ENCODE measurements around the gene CELA2B. TPM values are rescaled to one million over a fixed set of nuclear protein-coding genes. Genes with fewer than 3 reads are reported as not detected.
A peak's percentile ranks its signal among the peaks of the same experiment; 100 is the strongest.
"Not testable (repeated sequence)": the region's sequence is repeated elsewhere in the genome, so short reads cannot be mapped to it uniquely, and the experiment has no call there.

CELA2B gene
- not detected in 2 replicates for total RNA-seq (2014; rRNA removed; shearing (Covaris generic))

GRCh38 chr1:15475752-15476314, at the start of gene CELA2B:
CELA2B (plus strand) TSS chr1:15476104; CDS start chr1:15476126, 22 bp downstream.
- no peak for DNase-seq (ENCODE audit: low spot score)

GRCh38 chr1:15426492-15427279, 49.2 kb upstream of the CELA2B start:
- no peak for DNase-seq (ENCODE audit: low spot score)

- no peak for DNase-seq (ENCODE audit: low spot score)
Observed at GRCh38 chr1:15427280-15427666, 48.6 kb upstream of the CELA2B start.

- not testable (repeated sequence) for DNase-seq (ENCODE audit: low spot score)
Observed at GRCh38 chr1:15428252-15428651, 47.7 kb upstream of the CELA2B start.

- no peak for DNase-seq (ENCODE audit: low spot score)
Observed at GRCh38 chr1:15428815-15429435, 47.0 kb upstream of the CELA2B start.

GRCh38 chr1:15429701-15430149, 46.2 kb upstream of the CELA2B start:
- DNase-seq (ENCODE audit: low spot score) = peak; percentile 31

DNA sequence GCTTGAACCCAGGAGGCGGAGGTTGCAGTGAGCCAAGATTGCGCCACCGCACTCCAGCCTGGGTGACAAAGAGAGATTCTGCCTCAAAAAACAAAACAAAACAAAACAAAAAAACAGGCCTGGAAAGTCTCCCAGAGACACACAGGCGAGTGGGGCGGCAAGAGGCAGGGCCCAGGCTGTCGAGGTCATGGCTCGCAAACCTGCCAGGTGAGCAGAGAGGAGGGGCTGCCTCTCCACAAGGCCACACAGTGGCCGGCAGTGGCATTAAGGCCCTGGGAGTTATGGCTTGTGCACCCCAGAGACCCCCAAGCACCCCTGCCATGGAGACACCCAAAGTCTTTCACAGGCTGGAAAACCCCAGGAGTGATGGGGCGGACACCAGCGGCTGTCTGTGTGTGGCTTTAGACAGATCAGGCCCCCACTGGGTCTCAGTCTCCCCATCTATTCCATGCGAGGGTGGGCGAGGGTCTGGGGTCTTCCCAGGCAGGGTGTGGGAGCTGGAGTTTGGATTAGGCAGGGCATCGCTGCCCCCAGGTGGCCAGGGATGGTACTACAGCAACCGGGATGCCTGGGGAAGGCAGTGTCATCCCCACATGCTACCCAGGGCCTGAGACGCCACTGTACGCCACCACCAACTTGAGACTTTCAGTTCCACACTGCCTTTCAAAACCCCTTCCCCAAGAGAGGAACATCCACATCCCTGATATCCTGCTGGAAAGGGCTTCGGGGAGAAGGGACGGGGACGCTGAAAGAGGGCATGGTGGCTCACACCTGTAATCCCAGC, 44.9 kb upstream of the CELA2B start:
- DNase-seq (ENCODE audit: low spot score) = no peak

- DNase-seq (ENCODE audit: low spot score) = no peak
Observed at GRCh38 chr1:15431571-15431948, 44.3 kb upstream of the CELA2B start.

- DNase-seq (ENCODE audit: low spot score) = no peak
Observed at GRCh38 chr1:15432324-15432723, 43.6 kb upstream of the CELA2B start.

GRCh38 chr1:15433471-15433870, 42.4 kb upstream of the CELA2B start:
- no peak for DNase-seq (ENCODE audit: low spot score)

DNA sequence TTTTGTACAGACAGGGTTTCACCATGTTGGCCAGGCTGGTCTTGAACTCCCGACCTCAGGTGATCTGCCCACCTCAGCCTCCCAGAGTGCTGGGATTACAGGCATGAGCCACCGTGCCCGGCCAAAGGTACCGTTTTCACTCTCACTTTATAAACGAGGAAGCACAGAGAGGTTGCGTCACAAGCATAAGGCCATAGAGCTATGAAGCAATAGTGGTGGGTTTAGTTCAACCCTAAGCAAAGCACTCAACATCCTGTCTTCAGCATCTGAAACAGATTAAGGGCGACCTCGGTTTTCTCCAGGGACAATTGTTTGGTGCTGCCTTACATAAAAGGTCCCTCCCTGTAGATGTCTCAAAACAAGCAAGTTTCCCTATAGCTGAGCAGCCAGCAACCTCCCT, 41.2 kb upstream of the CELA2B start:
- DNase-seq (ENCODE audit: low spot score) = peak; percentile 55

GRCh38 chr1:15435239-15436077, 40.4 kb upstream of the CELA2B start:
- DNase-seq (ENCODE audit: low spot score) = no peak

DNA sequence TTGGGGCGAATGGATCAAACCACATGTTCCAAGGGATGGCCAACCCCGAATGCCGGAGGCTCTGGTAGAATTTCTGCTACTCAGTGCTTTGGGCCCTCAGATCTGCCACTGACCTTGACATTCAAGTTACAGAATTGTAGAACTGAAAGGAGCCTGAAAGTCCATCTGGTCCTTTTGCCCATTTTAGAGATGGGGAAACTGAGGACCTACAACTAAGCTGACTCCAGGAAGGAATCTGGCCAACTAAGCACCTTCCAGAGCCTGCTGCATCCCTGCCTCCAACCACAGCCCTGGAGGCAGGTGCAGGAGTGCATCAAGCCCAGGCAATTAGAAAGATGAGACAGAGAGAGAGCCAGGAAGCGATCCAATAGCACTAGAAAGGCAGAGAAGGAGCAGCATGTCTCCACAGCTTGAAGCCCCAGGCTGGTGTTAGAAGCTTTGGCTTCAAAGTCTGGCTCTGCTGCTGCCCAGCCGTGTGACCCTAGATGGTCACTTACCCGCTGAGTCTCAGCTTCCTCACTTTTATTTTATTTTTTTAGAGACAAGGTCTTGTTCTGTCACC, 38.9 kb upstream of the CELA2B start:
- DNase-seq (ENCODE audit: low spot score) = no peak

GRCh38 chr1:15439325-15439724, 36.6 kb upstream of the CELA2B start:
- DNase-seq (ENCODE audit: low spot score) = no peak

DNA sequence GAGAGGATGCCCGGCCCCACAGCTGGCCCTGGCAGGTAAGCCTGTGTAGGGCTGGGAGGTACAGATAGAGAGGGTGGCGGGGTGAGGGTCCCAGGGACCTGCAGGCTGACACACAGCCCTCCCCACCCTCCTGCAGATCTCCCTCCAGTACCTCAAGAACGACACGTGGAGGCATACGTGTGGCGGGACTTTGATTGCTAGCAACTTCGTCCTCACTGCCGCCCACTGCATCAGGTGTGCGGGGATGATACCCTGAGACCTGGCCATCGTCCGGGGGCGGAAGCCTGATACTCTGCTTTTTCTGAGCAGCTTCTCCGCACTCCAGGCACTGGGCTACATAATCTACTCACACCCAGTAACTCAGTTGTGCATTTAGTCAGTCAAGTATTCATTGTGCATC, 35.5 kb upstream of the CELA2B start:
- DNase-seq (ENCODE audit: low spot score) = no peak

DNA sequence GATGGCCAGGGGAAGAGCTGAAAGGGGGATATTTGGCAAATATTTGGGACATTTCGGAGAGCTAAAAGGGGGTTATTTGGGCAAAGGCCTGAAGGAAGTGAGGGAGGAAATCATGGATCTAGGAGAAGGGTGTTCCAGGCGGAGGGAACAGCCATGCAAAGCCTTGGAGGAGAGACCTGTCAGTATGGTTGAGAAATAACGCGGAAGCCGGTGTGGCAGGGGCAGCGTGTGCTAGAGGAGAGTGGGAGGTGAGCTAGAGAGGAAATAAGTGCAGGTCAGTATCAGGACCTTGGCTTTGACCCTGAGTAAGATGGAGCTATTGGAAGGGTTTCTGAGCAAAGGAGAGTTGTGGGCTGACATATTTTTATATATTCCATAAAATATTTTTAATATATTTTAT, 34.7 kb upstream of the CELA2B start:
- DNase-seq (ENCODE audit: low spot score) = no peak

GRCh38 chr1:15442119-15442518, 33.8 kb upstream of the CELA2B start:
- DNase-seq (ENCODE audit: low spot score) = no peak

DNA sequence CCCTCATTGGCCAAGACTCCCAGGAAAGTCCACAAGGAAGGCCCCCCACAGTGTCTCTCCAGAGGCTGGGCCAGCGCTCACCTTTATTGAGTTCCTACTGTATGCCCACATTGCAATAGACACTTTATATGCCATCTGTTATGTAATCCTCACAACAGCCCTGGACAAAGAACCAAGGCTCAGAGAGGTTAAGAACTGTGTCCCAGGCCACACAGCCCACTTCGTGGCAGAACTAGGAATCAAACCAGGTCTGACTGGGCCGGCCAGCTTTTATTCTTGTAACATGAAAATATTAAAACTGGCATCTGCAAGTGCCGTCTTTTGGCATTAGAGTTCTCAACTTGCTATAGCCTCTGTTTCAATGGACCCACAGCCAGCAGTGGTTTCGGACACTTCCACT, 33.1 kb upstream of the CELA2B start:
- no peak for DNase-seq (ENCODE audit: low spot score)

- no peak for DNase-seq (ENCODE audit: low spot score)
Observed at GRCh38 chr1:15443281-15443680, 32.6 kb upstream of the CELA2B start.

DNA sequence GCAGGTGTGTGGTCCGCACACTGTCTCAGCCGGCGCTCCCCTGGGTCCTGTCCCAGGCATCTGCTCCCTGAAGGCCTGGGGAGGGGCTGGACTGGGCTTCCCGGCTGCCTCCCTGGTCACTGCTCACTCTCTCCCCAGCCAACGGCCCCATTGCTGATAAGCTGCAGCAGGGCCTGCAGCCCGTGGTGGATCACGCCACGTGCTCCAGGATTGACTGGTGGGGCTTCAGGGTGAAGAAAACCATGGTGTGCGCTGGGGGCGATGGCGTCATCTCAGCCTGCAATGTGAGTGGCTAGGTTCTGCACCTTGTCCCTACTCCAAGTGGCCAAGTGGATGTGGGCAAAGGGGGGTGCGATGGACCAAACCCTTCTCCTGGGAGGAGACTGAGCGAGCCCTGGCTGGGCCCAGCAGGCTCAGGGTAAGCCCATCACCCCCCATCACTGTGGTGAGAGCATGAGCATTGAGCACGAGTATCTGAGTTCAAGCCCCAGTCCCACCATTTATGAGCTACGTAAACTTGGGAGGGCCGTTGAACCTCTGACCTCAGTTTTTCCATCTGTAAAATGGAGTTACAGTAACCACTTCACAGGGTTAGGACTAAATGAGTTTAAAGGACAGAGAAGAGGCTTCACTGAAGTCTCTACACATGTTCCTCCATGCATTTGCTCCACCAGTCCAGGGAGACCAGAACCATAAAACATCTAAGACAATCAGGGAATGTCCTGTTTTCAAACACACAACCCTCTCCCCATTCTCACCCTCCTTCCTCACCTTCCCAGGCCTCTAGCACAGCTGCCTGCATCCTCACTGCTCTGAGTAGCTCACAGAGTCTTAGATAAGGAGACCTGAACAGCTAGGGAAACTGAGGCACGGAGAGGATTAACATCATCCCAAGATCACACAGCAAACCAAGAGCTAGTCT, 31.2 kb upstream of the CELA2B start:
- DNase-seq (ENCODE audit: low spot score) = no peak

All from H4 (cell line).